Prostate gland (tissue), 2 donors: ENCODE measurements around the gene CARD6.

Experiments used
- CTCF ChIP-seq, 4 experiments: fragments of 200-600 bp in 2 of 4; fragments of 450-650 bp in 2 of 4; sonication (generic) in 2 of 4; IDR thresholded peaks; 1 replicate in 3 of 4; 2 replicates in 1 of 4; pipeline ENCODE4 v1.5.1; 2016 to 2019; ENCODE audit warnings: antibody characterized with exemption in 4 of 4, mild to moderate bottlenecking in 2 of 4, moderate library complexity in 2 of 4
- POLR2AphosphoS5 ChIP-seq: sonication (generic); formaldehyde crosslinking; IDR thresholded peaks from one replicate; pipeline ENCODE4 v1.6.1; 2017; ENCODE audit warnings: antibody characterized with exemption

GRCh38 chr5:40906351-40906751 is 65.2 kb downstream of the CARD6 start:
- TF ChIP-seq CTCF (IDR thresholded peaks at IDR 0.05), result no peak
- TF ChIP-seq POLR2AphosphoS5, result no peak
